Large intestine (tissue), 3 donors: ENCODE results near the gene MAGEA4. TPM values are rescaled to one million over a fixed set of nuclear protein-coding genes. Genes with fewer than 3 reads are reported as not detected.

Experiments used
- DNase-seq, 2 donors: peaks; one replicate each; pipeline versions ENCODE4 v3.0.0 to v3.0.0-alpha.2; 2013
- H3K27ac ChIP-seq: one replicate; pipeline ENCODE4 v1.5.1; 2013; ENCODE audit warnings: low read length
- H3K27me3 ChIP-seq: 2 replicates; pipeline ENCODE4 v1.6.1; 2013; ENCODE audit warnings: low read length; ENCODE audit not compliant: control insufficient read depth, insufficient read depth
- H3K36me3 ChIP-seq: 2 replicates; pipeline ENCODE4 v1.6.1; 2013; ENCODE audit warnings: low read length; ENCODE audit not compliant: control insufficient read depth, insufficient read depth
- H3K4me1 ChIP-seq: one replicate; pipeline ENCODE4 v1.6.1; 2013; ENCODE audit warnings: low read length; ENCODE audit not compliant: control insufficient read depth, insufficient read depth
- H3K4me3 ChIP-seq: one replicate; pipeline ENCODE4 v1.5.1; 2013; ENCODE audit warnings: low read length
- H3K9me3 ChIP-seq: one replicate; pipeline ENCODE4 v1.6.1; 2013; ENCODE audit warnings: mild to moderate bottlenecking, low read depth, low read length, moderate library complexity; ENCODE audit not compliant: control insufficient read depth
- WGBS: methylation state at CpG from one replicate; pipeline ENCODE4 v1.1.5; 2013; ENCODE audit warnings: low lambda C conversion rate; ENCODE audit not compliant: insufficient coverage; 5-methylcytosine and 5-hydroxymethylcytosine counted together
- polyA plus RNA-seq: library from polyadenylated mRNA; unstranded; fragments of 120-200 nt; gene quantifications from one replicate; pipeline ENCODE4 v1.2.1, GENCODE V29; 2013

Gene MAGEA4
- polyA plus RNA-seq, 1 donor = not detected

- Histone ChIP-seq H3K27ac (no peak overlapping the region), H3K27me3 (no peaks in the 10 kb centered on the region), H3K4me1 (no peaks in the 10 kb centered on the region), H3K4me3 (no peak overlapping the region), H3K36me3 (no peaks in the 10 kb centered on the region), H3K9me3 (no peaks in the 10 kb centered on the region)
- no CpG with 5 or more reads among the region's 5 CpGs for WGBS
- no peak for DNase-seq
These were observed 10.0 kb downstream of the MAGEA4 start for GRCh38 chrX:151922692-151923091.

- H3K4me3 ChIP-seq = no peak overlapping the region
- no peak for DNase-seq
- H3K36me3 ChIP-seq = no peaks in the 10 kb centered on the region
- WGBS = no CpG with 5 or more reads among the region's 6 CpGs
- H3K9me3 ChIP-seq = no peaks in the 10 kb centered on the region
- H3K4me1 ChIP-seq = no peaks in the 10 kb centered on the region
- no peaks in the 10 kb centered on the region for H3K27me3 ChIP-seq
- H3K27ac ChIP-seq = no peak overlapping the region
These were observed 11.0 kb downstream of the MAGEA4 start for GRCh38 chrX:151923648-151924047.

- Histone ChIP-seq H3K4me3 (no peak overlapping the region), H3K36me3 (no peaks in the 10 kb centered on the region), H3K9me3 (no peaks in the 10 kb centered on the region), H3K4me1 (no peaks in the 10 kb centered on the region), H3K27ac (no peak overlapping the region), H3K27me3 (no peaks in the 10 kb centered on the region)
- no CpG with 5 or more reads among the region's 4 CpGs for WGBS
- no peak for DNase-seq
These were observed 16.4 kb downstream of the MAGEA4 start for GRCh38 chrX:151929126-151929525.

DNA sequence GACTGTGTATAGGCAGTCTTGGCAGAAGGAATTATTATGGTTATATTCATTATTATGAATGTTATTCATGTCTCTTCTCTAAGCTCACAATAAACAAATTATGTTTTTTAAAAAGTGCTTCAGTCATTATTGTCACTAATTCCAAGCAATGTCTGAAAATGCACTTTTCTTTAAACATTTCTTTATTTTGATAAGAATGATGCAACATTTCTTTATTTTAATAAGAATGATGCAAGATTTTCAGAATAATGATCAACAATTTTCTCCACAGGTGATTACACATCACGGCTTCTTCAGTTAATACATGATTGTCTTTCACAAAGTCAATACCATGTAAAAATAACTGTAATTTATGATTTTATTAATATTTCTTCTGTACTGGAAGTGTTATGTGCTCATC, 22.7 kb downstream of the MAGEA4 start:
- no peak overlapping the region for H3K4me3 ChIP-seq
- no peaks in the 10 kb centered on the region for H3K27me3 ChIP-seq
- H3K36me3 ChIP-seq = no peaks in the 10 kb centered on the region
- no peak for DNase-seq
- no peaks in the 10 kb centered on the region for H3K9me3 ChIP-seq
- WGBS = no CpG with 5 or more reads among the region's 1 CpG
- H3K4me1 ChIP-seq = no peaks in the 10 kb centered on the region
- H3K27ac ChIP-seq = no peak overlapping the region

DNA sequence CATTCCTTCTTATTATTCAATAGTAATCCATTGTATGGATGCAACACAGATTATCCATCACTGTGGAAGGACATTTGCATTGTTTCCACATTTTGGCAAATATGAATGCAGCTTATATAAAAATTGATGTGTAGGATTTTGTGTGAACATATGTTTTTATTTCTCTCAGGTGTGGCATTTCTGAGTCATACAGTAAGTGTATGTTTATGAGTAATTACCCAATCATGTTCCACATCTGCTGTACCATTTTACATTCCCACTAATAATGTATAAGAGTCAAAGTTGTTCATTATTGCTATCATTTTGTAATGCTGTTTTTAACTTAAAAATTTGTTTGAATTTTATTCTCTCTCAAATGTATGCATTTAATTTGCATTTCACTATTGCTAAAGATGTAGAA, 25.5 kb downstream of the MAGEA4 start:
- no peaks in the 10 kb centered on the region for H3K4me1 ChIP-seq
- H3K36me3 ChIP-seq = no peaks in the 10 kb centered on the region
- no peak for DNase-seq
- no peak overlapping the region for H3K4me3 ChIP-seq
- H3K27ac ChIP-seq = no peak overlapping the region
- no peaks in the 10 kb centered on the region for H3K9me3 ChIP-seq
- no peaks in the 10 kb centered on the region for H3K27me3 ChIP-seq

DNA sequence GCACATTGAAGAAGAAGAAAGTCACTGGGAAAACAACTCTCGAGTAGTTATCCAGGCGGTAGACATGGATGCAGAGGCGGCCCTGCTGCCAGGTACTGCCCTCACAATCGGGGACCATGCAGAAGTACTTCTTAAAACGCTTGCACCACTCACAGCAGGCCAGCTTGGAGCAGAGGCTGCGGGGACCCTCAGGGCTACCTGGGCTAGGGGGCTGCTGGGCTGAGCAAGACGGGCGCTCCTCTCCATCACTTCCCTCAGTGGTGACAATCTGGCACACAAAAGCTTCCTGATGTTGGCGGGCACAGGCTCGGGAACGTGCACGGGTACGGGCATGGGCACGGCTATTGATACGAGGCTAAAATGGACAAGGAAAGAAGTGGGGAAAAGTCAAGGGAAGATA, 42.0 kb downstream of the MAGEA4 start:
- Histone ChIP-seq H3K27me3 (no peaks in the 10 kb centered on the region), H3K4me3 (no peak overlapping the region), H3K27ac (no peak overlapping the region), H3K9me3 (no peaks in the 10 kb centered on the region), H3K4me1 (no peaks in the 10 kb centered on the region), H3K36me3 (peaks cover 19% of the 10 kb centered on the region)
- no peak for DNase-seq
- no CpG with 5 or more reads among the region's 15 CpGs for WGBS

GRCh38 chrX:151958101-151958500, 45.4 kb downstream of the MAGEA4 start:
- Histone ChIP-seq H3K4me1 (no peaks in the 10 kb centered on the region), H3K9me3 (no peaks in the 10 kb centered on the region), H3K36me3 (peaks cover 21% of the 10 kb centered on the region), H3K27ac (no peak overlapping the region), H3K4me3 (no peak overlapping the region), H3K27me3 (no peaks in the 10 kb centered on the region)
- no peak for DNase-seq
- no CpG with 5 or more reads among the region's 4 CpGs for WGBS

GRCh38 chrX:151962034-151962433, 49.3 kb downstream of the MAGEA4 start:
- H3K9me3 ChIP-seq = no peaks in the 10 kb centered on the region
- H3K27ac ChIP-seq = no peak overlapping the region
- H3K27me3 ChIP-seq = no peaks in the 10 kb centered on the region
- no peak overlapping the region for H3K4me3 ChIP-seq
- peaks cover 11% of the 10 kb centered on the region for H3K36me3 ChIP-seq
- DNase-seq = no peak
- H3K4me1 ChIP-seq = no peaks in the 10 kb centered on the region
- WGBS = no CpG with 5 or more reads among the region's 5 CpGs

DNA sequence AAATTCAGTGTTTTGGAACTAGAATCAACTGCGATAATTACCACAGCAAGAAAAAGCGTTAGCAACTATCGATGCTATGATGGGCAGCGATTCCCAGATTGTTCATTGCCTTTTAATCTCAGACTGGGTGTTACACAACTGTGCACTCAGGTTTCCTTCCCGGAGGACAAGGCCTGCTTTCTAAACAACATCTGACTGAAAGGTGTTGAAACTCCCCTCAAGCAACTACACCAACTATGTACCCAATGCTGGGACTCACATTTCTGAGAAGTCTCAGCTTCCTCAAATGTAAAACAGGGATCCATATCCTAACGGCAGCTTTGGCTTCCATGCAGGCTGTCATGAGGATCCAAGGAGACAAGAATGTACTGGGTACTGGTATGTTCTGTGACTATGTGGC, 53.5 kb downstream of the MAGEA4 start:
- Histone ChIP-seq H3K27ac (no peak overlapping the region), H3K27me3 (no peaks in the 10 kb centered on the region), H3K4me1 (no peaks in the 10 kb centered on the region), H3K4me3 (no peak overlapping the region), H3K9me3 (no peaks in the 10 kb centered on the region), H3K36me3 (peaks cover 16% of the 10 kb centered on the region)
- WGBS = no CpG with 5 or more reads among the region's 6 CpGs
- DNase-seq = no peak

DNA sequence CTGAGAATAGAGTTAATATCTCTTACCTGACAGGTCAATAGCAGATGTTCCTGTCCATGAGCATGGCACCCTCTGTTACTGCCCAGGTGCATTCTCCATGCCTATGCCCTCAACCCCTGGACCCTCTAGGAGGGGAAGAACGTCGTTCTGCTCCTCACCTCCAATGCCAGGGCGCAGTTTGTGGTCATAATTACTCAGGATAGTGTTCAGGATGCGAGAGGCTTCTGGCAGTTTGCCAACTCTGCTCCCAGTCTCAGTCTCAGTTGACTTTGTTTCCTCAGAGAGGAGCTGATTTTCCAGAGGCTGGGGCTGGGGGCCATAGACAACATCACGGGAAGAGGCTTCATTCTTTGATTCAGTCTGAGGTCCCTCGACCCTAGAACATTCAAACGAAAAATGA, 57.3 kb downstream of the MAGEA4 start:
- Histone ChIP-seq H3K4me3 (no peak overlapping the region), H3K9me3 (no peaks in the 10 kb centered on the region), H3K36me3 (peaks cover 16% of the 10 kb centered on the region), H3K27me3 (no peaks in the 10 kb centered on the region), H3K4me1 (peaks cover 4% of the 10 kb centered on the region), H3K27ac (no peak overlapping the region)
- whole genome bisulfite sequencing = no CpG with 5 or more reads among the region's 7 CpGs
- DNase-seq = no peak

DNA sequence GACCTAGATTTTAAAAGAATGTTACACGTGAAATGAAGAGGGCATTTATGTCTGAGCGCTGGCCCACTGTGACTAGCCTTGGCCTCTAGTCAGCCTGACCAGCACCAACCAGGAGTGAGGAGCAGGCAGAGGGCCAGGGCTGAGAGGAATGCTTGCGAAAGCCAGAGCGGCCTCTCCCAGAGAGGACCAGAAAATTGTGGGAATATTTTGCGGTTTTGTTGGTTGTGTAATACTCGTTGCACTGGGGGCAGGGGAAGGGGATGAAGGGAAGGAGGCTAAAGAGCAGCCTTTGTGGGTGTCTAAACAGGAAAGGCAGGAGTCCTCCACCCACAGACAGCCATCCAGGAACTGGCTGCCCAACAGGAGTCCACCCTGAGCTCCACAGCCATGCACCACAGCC, 58.0 kb downstream of the MAGEA4 start:
- Histone ChIP-seq H3K27ac (no peak overlapping the region), H3K4me1 (peaks cover 4% of the 10 kb centered on the region), H3K4me3 (no peak overlapping the region), H3K27me3 (no peaks in the 10 kb centered on the region), H3K9me3 (no peaks in the 10 kb centered on the region), H3K36me3 (peaks cover 16% of the 10 kb centered on the region)
- DNase-seq = no peak
- WGBS = no CpG with 5 or more reads among the region's 6 CpGs
